MM.1S (cell line): Measurements from ENCODE around the gene RNASET2.

Source experiments
- DNase-seq: peaks from one replicate; pipeline ENCODE4 v3.0.0-alpha.2; 2015
- H2AFZ ChIP-seq: fragments of 300-600 bp; sonication (generic); 2 replicates; pipeline ENCODE4 v1.6.0; 2016; ENCODE audit warnings: antibody characterized with exemption, low read length
- H3F3A ChIP-seq: fragments of 300-600 bp; sonication (generic); 2 replicates; pipeline ENCODE4 v1.6.1; 2016; ENCODE audit warnings: mild to moderate bottlenecking, antibody characterized with exemption, low read length, moderate library complexity, mixed read lengths; ENCODE audit not compliant: insufficient read depth
- H3K27ac ChIP-seq: fragments of 300-600 bp; sonication (generic); 2 replicates; pipeline ENCODE4 v1.5.1; 2016; ENCODE audit warnings: mild to moderate bottlenecking, low read length
- H3K27me3 ChIP-seq: fragments of 300-600 bp; sonication (generic); replicated peaks from 2 replicates; pipeline ENCODE4 v1.6.0; 2016; ENCODE audit warnings: low read length; ENCODE audit not compliant: insufficient read depth
- H3K36me3 ChIP-seq: fragments of 300-600 bp; sonication (generic); replicated peaks from 2 replicates; pipeline ENCODE4 v1.6.1; 2016; ENCODE audit warnings: mild to moderate bottlenecking, low read length, mixed read lengths; ENCODE audit not compliant: insufficient read depth
- H3K4me1 ChIP-seq: fragments of 300-600 bp; sonication (generic); 2 replicates; pipeline ENCODE4 v1.6.1; 2016; ENCODE audit warnings: low read length, mixed read lengths
- H3K4me2 ChIP-seq: fragments of 300-600 bp; sonication (generic); 2 replicates; pipeline ENCODE4 v1.6.0; 2016; ENCODE audit warnings: low read depth, low read length
- H3K4me3 ChIP-seq: fragments of 300-600 bp; sonication (generic); 2 replicates; pipeline ENCODE4 v1.5.1; 2016; ENCODE audit warnings: low read length, mixed read lengths
- H3K79me2 ChIP-seq: fragments of 300-600 bp; sonication (generic); 2 replicates; pipeline ENCODE4 v1.6.1; 2016; ENCODE audit warnings: mixed run types, low read length, mixed read lengths
- H3K9ac ChIP-seq: fragments of 300-600 bp; sonication (generic); 2 replicates; pipeline ENCODE4 v1.6.1; 2016; ENCODE audit warnings: low read length, mixed read lengths
- H3K9me2 ChIP-seq: fragments of 300-600 bp; sonication (generic); replicated peaks from 2 replicates; pipeline ENCODE4 v1.6.1; 2016; ENCODE audit warnings: mild to moderate bottlenecking, low read length, mixed read lengths; ENCODE audit not compliant: insufficient read depth
- H3K9me3 ChIP-seq: fragments of 300-600 bp; sonication (generic); replicated peaks from 2 replicates; pipeline ENCODE4 v1.6.1; 2016; ENCODE audit warnings: mild to moderate bottlenecking, low read length, mixed read lengths; ENCODE audit not compliant: insufficient read depth
- H4K20me1 ChIP-seq: fragments of 300-600 bp; sonication (generic); 2 replicates; pipeline ENCODE4 v1.6.1; 2016; ENCODE audit warnings: mild to moderate bottlenecking, low read length, moderate library complexity, mixed read lengths; ENCODE audit not compliant: insufficient read depth
- CTCF ChIP-seq: fragments of 300-600 bp; sonication (generic); IDR thresholded peaks from 2 replicates; pipeline ENCODE4 v1.5.1; 2016; ENCODE audit warnings: antibody characterized with exemption, low read length, mixed read lengths
- EZH2 ChIP-seq: fragments of 300-600 bp; sonication (generic); optimal IDR thresholded peaks from 2 replicates; pipeline ENCODE3; 2017; ENCODE audit warnings: low read depth, mild to moderate bottlenecking, antibody characterized with exemption, low read length, mixed read lengths
- EZH2phosphoT487 ChIP-seq: fragments of 300-600 bp; sonication (generic); IDR thresholded peaks from 2 replicates; pipeline ENCODE4 v1.6.1; 2018; ENCODE audit warnings: antibody characterized with exemption, low read length

RNASET2 gene

GRCh38 chr6:166935353-166935752 is 21.0 kb downstream of the RNASET2 start:
- H3K4me1 ChIP-seq, result no peaks in the 10 kb centered on the region
- no peak overlapping the region for H3K27ac ChIP-seq
- no peak overlapping the region for H3K4me2 ChIP-seq
- DNase-seq, result no peak
- H3K36me3 ChIP-seq, result no peaks in the 10 kb centered on the region
- H3F3A ChIP-seq, result no peaks in the 10 kb centered on the region
- no peak overlapping the region for H3K9ac ChIP-seq
- no peaks in the 10 kb centered on the region for H3K79me2 ChIP-seq
- no peaks in the 10 kb centered on the region for H3K27me3 ChIP-seq
- no peak overlapping the region for H2AFZ ChIP-seq
- no peak overlapping the region for H3K4me3 ChIP-seq
- no peak for TF ChIP-seq EZH2phosphoT487
- no peak for TF ChIP-seq EZH2
- no peak for TF ChIP-seq CTCF
- H3K9me2 ChIP-seq, result no peaks in the 10 kb centered on the region
- H4K20me1 ChIP-seq, result no peaks in the 10 kb centered on the region
- no peaks in the 10 kb centered on the region for H3K9me3 ChIP-seq

GRCh38 chr6:166934174-166934573 is 22.2 kb downstream of the RNASET2 start:
- Histone ChIP-seq H3K4me1 (no peaks in the 10 kb centered on the region), H3K9me3 (no peaks in the 10 kb centered on the region), H4K20me1 (no peaks in the 10 kb centered on the region), H3K9me2 (no peaks in the 10 kb centered on the region), H3F3A (no peaks in the 10 kb centered on the region), H3K36me3 (no peaks in the 10 kb centered on the region), H3K79me2 (no peaks in the 10 kb centered on the region), H3K4me2 (no peak overlapping the region), H3K9ac (no peak overlapping the region), H3K27ac (no peak overlapping the region), H2AFZ (no peak overlapping the region), H3K27me3 (no peaks in the 10 kb centered on the region), H3K4me3 (no peak overlapping the region)
- TF ChIP-seq EZH2phosphoT487 (no peak), EZH2 (no peak), CTCF (no peak)
- no peak for DNase-seq

GRCh38 chr6:166933396-166933795 is 23.0 kb downstream of the RNASET2 start:
- no peak for DNase-seq
- Histone ChIP-seq H3K9ac (no peak overlapping the region), H4K20me1 (no peaks in the 10 kb centered on the region)

More at GRCh38 chr6:166933396-166933795, 23.0 kb downstream of the RNASET2 start:
- Histone ChIP-seq H3K4me3 (no peak overlapping the region), H3F3A (no peaks in the 10 kb centered on the region), H3K79me2 (no peaks in the 10 kb centered on the region), H3K4me1 (no peaks in the 10 kb centered on the region), H3K4me2 (no peak overlapping the region), H2AFZ (no peak overlapping the region), H3K9me3 (no peaks in the 10 kb centered on the region), H3K36me3 (no peaks in the 10 kb centered on the region), H3K9me2 (no peaks in the 10 kb centered on the region), H3K27ac (no peak overlapping the region), H3K27me3 (no peaks in the 10 kb centered on the region)
- no peak for TF ChIP-seq EZH2
- no peak for TF ChIP-seq EZH2phosphoT487
- TF ChIP-seq CTCF, result no peak
